AG09309 (cell line): Measurements from ENCODE around the gene HAPLN2.
"Not testable (repeated sequence)": the region's sequence is repeated elsewhere in the genome, so short reads cannot be mapped to it uniquely, and the experiment has no call there.

Source experiments
- DNase-seq: peaks from one replicate; pipeline ENCODE4 v3.0.0-alpha.2; 2010; ENCODE audit warnings: low read depth
- H3K4me3 ChIP-seq: 2 replicates; pipeline ENCODE4 v1.5.1; 2011; ENCODE audit warnings: mild to moderate bottlenecking, low read depth, low read length, moderate library complexity; ENCODE audit not compliant: control insufficient read depth
- CTCF ChIP-seq: IDR thresholded peaks from 2 replicates; pipeline ENCODE4 v1.5.1; 2011; ENCODE audit warnings: mild to moderate bottlenecking, low read depth, low read length, inconsistent platforms; ENCODE audit not compliant: insufficient read depth, control insufficient read depth; ENCODE audit errors: missing control alignments

HAPLN2 gene

GRCh38 chr1:156586323-156586722 is 32.9 kb upstream of the HAPLN2 start:
- no peak overlapping the region for H3K4me3 ChIP-seq
- no peak for DNase-seq
- TF ChIP-seq CTCF = no peak

GRCh38 chr1:156586892-156587477 is 32.2 kb upstream of the HAPLN2 start:
- no peak for DNase-seq
- TF ChIP-seq CTCF = no peak
- no peak overlapping the region for H3K4me3 ChIP-seq

GRCh38 chr1:156587927-156588326 is 31.3 kb upstream of the HAPLN2 start:
- H3K4me3 ChIP-seq, DNase-seq: not testable (repeated sequence)

- TF ChIP-seq CTCF = no peak
- DNase-seq = no peak
- no peak overlapping the region for H3K4me3 ChIP-seq
Measured at GRCh38 chr1:156589546-156589945, 29.7 kb upstream of the HAPLN2 start.

GRCh38 chr1:156590326-156591180 is 28.7 kb upstream of the HAPLN2 start:
- no peak for TF ChIP-seq CTCF
- no peak overlapping the region for H3K4me3 ChIP-seq
- no peak for DNase-seq

GRCh38 chr1:156591181-156591431 is 28.1 kb upstream of the HAPLN2 start:
- no peak for DNase-seq
- peak overlapping the region; percentile 88 for H3K4me3 ChIP-seq
- TF ChIP-seq CTCF = no peak

GRCh38 chr1:156591432-156592157 is 27.6 kb upstream of the HAPLN2 start, which contains the start of gene NAXE:
NAXE (plus strand) TSS chr1:156591776; CDS start chr1:156591805, 29 bp downstream.
- no peak for TF ChIP-seq CTCF
- DNase-seq = no peak
- peak within 1 kb of the TSS; percentile 88 for H3K4me3 ChIP-seq
